Choroid plexus epithelial cell (primary cell): ENCODE results near the gene ORC3.

Source experiments
- DNase-seq: peaks from one replicate; pipeline ENCODE4 v3.0.0-alpha.2; 2010; ENCODE audit warnings: low read depth
- H3K4me3 ChIP-seq: 2 replicates; pipeline ENCODE4 v1.5.1; 2011; ENCODE audit warnings: low read depth, mild to moderate bottlenecking, control low read depth, low read length, moderate library complexity
- CTCF ChIP-seq: conservative IDR thresholded peaks from 2 replicates; pipeline ENCODE4 v1.5.1; 2011; ENCODE audit warnings: low read depth, mild to moderate bottlenecking, control low read depth, inconsistent platforms, low read length, moderate library complexity

The ORC3 gene

GRCh38 chr6:87639373-87639772, 49.4 kb downstream of the ORC3 start:
- TF ChIP-seq CTCF = no peak
- no peak overlapping the region for H3K4me3 ChIP-seq
- DNase-seq = no peak

GRCh38 chr6:87641065-87641692, 51.2 kb downstream of the ORC3 start:
- H3K4me3 ChIP-seq = no peak overlapping the region
- TF ChIP-seq CTCF = no peak
- no peak for DNase-seq

GRCh38 chr6:87645080-87645479, 55.1 kb downstream of the ORC3 start:
- TF ChIP-seq CTCF = no peak
- DNase-seq = no peak
- H3K4me3 ChIP-seq = no peak overlapping the region

GRCh38 chr6:87653074-87653962, 63.4 kb downstream of the ORC3 start:
- H3K4me3 ChIP-seq = no peak overlapping the region
- no peak for DNase-seq
- TF ChIP-seq CTCF = no peak

GRCh38 chr6:87654122-87654521, 64.2 kb downstream of the ORC3 start:
- no peak for TF ChIP-seq CTCF
- no peak overlapping the region for H3K4me3 ChIP-seq
- no peak for DNase-seq

GRCh38 chr6:87654875-87655454, 65.0 kb downstream of the ORC3 start:
- no peak for TF ChIP-seq CTCF
- DNase-seq = no peak

More at GRCh38 chr6:87654875-87655454, 65.0 kb downstream of the ORC3 start:
- no peak overlapping the region for H3K4me3 ChIP-seq
